Measurements from ENCODE around the gene MAPKAP1. TPM values are rescaled to one million over a fixed set of nuclear protein-coding genes. Genes with fewer than 3 reads are reported as not detected.

The MAPKAP1 gene
- total and polyA plus RNA-seq, 2 experiments from 2014 or later, result 68.4 to 98.5 TPM

DNA sequence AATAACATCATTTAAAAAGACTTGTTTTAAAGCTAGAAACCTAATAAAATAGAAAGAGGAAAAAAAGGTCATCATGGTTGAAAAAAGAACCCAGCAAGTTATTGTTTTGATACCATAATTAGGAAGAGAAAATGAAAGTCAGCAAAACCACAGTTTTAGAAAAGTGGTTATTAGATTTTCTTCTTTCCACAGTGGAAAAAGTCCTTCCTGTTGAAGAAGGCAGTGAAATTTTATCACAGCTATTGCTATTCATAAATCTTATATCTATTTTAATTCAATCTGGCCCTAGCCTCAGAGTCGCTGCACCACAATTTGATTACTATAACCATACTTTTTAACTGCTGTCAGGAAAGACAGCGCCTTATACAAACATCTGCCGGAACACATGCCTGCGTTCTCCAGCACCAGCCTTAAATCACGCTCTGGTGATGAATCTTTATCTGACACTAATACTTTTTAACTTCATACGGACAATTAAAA lies 60.3 kb downstream of the MAPKAP1 start:
- Histone ChIP-seq H3K9me2 (ENCODE audit: insufficient read depth) (no peaks in the 10 kb centered on the region), H3F3A (replicated peaks; ENCODE audit: low read depth) (no peaks in the 10 kb centered on the region), H2AFZ (no peak overlapping the region), H3K36me3 (ENCODE audit: insufficient read depth) (no peaks in the 10 kb centered on the region), H4K20me1 (replicated peaks; ENCODE audit: insufficient read depth) (no peaks in the 10 kb centered on the region), H3K27ac (ENCODE audit: low read depth) (no peak overlapping the region), H3K4me2 (no peak overlapping the region), H3K4me1 (ENCODE audit: insufficient read depth) (peaks cover 58% of the 10 kb centered on the region), H3K4me3 (no peak overlapping the region), H3K79me2 (replicated peaks; ENCODE audit: insufficient read depth) (peaks cover 82% of the 10 kb centered on the region), H3K27me3 (ENCODE audit: insufficient read depth) (no peaks in the 10 kb centered on the region)
- TF ChIP-seq CREB1 (CRISPR knock-in tag; IDR thresholded peaks at IDR 0.05; ENCODE audit: low read depth) (no peak), POLR2AphosphoS5 (IDR thresholded peaks at IDR 0.05; ENCODE audit: low read depth) (no peak), EZH2 (IDR thresholded peaks at IDR 0.05; ENCODE audit: low read depth, unreplicated experiment) (no peak), NANOG (IDR thresholded peaks at IDR 0.05; ENCODE audit: borderline replicate concordance) (no peak)
- no peak for DNase-seq (ENCODE audit: low spot score)
- Mint-ChIP-seq H3K4me3 (no peak overlapping the region), H3K27ac (no peak overlapping the region), H3K9me3 (no peaks in the 10 kb centered on the region), H3K27me3 (ENCODE audit: insufficient read depth, low read depth, poor library complexity) (peaks cover 11% of the 10 kb centered on the region), H3K4me1 (peaks cover 60% of the 10 kb centered on the region), H3K36me3 (ENCODE audit: low read depth) (no peaks in the 10 kb centered on the region)
- ATAC-seq, result no peak

DNA sequence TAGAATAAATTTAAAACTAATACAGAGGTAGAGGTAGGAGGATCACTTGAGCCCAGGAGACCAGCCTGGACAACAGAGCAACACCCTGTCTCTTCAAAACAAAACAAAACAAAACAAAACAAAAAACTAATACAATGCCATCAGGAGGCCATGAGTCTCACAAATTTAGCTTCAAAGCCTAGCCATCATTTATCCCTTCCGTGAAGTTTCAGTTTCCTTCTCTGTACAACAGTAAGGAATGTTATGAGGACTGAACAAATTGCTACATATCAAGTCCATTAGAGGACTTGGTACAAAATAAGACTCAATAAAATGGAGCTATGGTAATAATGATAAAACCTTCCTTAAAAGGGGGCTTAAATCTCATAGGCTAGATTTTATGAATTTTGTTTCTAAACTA lies 60.8 kb downstream of the MAPKAP1 start:
- Histone ChIP-seq H3F3A (replicated peaks; ENCODE audit: low read depth) (no peaks in the 10 kb centered on the region), H3K79me2 (replicated peaks; ENCODE audit: insufficient read depth) (peaks cover 80% of the 10 kb centered on the region), H3K4me3 (no peak overlapping the region), H2AFZ (no peak overlapping the region), H4K20me1 (replicated peaks; ENCODE audit: insufficient read depth) (0 out of 2 replicates have a peak, but pooled peaks cover 1% of the 10 kb centered on the region), H3K27me3 (ENCODE audit: insufficient read depth) (no peaks in the 10 kb centered on the region), H3K4me1 (ENCODE audit: insufficient read depth) (peaks cover 54% of the 10 kb centered on the region), H3K4me2 (no peak overlapping the region), H3K9me2 (ENCODE audit: insufficient read depth) (no peaks in the 10 kb centered on the region), H3K36me3 (ENCODE audit: insufficient read depth) (no peaks in the 10 kb centered on the region; the same call in 1 of the 2 replicates), H3K27ac (ENCODE audit: low read depth) (no peak overlapping the region)
- Mint-ChIP-seq H3K4me1 (peaks cover 55% of the 10 kb centered on the region), H3K4me3 (no peak overlapping the region), H3K36me3 (ENCODE audit: low read depth) (no peaks in the 10 kb centered on the region), H3K27me3 (ENCODE audit: insufficient read depth, low read depth, poor library complexity) (peaks cover 11% of the 10 kb centered on the region), H3K27ac (peak overlapping the region; percentile 64), H3K9me3 (no peaks in the 10 kb centered on the region)
- TF ChIP-seq EZH2phosphoT487 (IDR thresholded peaks at IDR 0.05; ENCODE audit: unreplicated experiment) (no peak), ZNF114 (CRISPR knock-in tag; IDR thresholded peaks at IDR 0.05) (no peak)
- TF ChIP-seq, protein P1, sequence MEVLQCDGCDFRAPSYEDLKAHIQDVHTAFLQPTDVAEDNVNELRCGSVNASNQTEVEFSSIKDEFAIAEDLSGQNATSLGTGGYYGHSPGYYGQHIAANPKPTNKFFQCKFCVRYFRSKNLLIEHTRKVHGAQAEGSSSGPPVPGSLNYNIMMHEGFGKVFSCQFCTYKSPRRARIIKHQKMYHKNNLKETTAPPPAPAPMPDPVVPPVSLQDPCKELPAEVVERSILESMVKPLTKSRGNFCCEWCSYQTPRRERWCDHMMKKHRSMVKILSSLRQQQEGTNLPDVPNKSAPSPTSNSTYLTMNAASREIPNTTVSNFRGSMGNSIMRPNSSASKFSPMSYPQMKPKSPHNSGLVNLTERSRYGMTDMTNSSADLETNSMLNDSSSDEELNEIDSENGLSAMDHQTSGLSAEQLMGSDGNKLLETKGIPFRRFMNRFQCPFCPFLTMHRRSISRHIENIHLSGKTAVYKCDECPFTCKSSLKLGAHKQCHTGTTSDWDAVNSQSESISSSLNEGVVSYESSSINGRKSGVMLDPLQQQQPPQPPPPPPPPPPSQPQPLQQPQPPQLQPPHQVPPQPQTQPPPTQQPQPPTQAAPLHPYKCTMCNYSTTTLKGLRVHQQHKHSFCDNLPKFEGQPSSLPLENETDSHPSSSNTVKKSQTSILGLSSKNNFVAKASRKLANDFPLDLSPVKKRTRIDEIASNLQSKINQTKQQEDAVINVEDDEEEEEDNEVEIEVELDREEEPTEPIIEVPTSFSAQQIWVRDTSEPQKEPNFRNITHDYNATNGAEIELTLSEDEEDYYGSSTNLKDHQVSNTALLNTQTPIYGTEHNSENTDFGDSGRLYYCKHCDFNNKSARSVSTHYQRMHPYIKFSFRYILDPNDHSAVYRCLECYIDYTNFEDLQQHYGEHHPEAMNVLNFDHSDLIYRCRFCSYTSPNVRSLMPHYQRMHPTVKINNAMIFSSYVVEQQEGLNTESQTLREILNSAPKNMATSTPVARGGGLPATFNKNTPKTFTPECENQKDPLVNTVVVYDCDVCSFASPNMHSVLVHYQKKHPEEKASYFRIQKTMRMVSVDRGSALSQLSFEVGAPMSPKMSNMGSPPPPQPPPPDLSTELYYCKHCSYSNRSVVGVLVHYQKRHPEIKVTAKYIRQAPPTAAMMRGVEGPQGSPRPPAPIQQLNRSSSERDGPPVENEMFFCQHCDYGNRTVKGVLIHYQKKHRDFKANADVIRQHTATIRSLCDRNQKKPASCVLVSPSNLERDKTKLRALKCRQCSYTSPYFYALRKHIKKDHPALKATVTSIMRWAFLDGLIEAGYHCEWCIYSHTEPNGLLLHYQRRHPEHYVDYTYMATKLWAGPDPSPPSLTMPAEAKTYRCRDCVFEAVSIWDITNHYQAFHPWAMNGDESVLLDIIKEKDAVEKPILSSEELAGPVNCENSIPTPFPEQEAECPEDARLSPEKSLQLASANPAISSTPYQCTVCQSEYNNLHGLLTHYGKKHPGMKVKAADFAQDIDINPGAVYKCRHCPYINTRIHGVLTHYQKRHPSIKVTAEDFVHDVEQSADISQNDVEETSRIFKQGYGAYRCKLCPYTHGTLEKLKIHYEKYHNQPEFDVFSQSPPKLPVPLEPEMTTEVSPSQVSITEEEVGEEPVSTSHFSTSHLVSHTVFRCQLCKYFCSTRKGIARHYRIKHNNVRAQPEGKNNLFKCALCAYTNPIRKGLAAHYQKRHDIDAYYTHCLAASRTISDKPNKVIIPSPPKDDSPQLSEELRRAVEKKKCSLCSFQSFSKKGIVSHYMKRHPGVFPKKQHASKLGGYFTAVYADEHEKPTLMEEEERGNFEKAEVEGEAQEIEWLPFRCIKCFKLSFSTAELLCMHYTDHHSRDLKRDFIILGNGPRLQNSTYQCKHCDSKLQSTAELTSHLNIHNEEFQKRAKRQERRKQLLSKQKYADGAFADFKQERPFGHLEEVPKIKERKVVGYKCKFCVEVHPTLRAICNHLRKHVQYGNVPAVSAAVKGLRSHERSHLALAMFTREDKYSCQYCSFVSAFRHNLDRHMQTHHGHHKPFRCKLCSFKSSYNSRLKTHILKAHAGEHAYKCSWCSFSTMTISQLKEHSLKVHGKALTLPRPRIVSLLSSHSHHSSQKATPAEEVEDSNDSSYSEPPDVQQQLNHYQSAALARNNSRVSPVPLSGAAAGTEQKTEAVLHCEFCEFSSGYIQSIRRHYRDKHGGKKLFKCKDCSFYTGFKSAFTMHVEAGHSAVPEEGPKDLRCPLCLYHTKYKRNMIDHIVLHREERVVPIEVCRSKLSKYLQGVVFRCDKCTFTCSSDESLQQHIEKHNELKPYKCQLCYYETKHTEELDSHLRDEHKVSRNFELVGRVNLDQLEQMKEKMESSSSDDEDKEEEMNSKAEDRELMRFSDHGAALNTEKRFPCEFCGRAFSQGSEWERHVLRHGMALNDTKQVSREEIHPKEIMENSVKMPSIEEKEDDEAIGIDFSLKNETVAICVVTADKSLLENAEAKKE (CRISPR knock-in tag; IDR thresholded peaks at IDR 0.05), result no peak
- TF ChIP-seq, protein P2, sequence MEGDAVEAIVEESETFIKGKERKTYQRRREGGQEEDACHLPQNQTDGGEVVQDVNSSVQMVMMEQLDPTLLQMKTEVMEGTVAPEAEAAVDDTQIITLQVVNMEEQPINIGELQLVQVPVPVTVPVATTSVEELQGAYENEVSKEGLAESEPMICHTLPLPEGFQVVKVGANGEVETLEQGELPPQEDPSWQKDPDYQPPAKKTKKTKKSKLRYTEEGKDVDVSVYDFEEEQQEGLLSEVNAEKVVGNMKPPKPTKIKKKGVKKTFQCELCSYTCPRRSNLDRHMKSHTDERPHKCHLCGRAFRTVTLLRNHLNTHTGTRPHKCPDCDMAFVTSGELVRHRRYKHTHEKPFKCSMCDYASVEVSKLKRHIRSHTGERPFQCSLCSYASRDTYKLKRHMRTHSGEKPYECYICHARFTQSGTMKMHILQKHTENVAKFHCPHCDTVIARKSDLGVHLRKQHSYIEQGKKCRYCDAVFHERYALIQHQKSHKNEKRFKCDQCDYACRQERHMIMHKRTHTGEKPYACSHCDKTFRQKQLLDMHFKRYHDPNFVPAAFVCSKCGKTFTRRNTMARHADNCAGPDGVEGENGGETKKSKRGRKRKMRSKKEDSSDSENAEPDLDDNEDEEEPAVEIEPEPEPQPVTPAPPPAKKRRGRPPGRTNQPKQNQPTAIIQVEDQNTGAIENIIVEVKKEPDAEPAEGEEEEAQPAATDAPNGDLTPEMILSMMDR (conservative IDR thresholded peaks at IDR 0.05; ENCODE audit: low read depth in 2 of 2), result no peak
- ATAC-seq (no peak), DNase-seq (ENCODE audit: low spot score) (no peak)

Measured in GM23338 (cell line).